ENCODE data around the gene GARRE1. TPM values are rescaled to one million over a fixed set of nuclear protein-coding genes. Genes with fewer than 3 reads are reported as not detected.

Gene GARRE1
- total and polyA plus RNA-seq, 2 experiments from 2014 or later = 16.0 to 20.0 TPM

GRCh38 chr19:34222386-34222785 is 32.0 kb upstream of the GARRE1 start (continued):
- TF ChIP-seq ETS1 (IDR thresholded peaks at IDR 0.05) = no peak

- DNase-seq (ENCODE audit: low spot score) (peak; percentile 70), ATAC-seq (peak; percentile 92)
- H3K36me3 ChIP-seq (ENCODE audit: insufficient read depth) = peaks cover 46% of the 10 kb centered on the region
- H3F3A ChIP-seq (replicated peaks; ENCODE audit: low read depth) = peaks cover 14% of the 10 kb centered on the region
- H3K36me3 Mint-ChIP-seq (ENCODE audit: low read depth) = peaks cover 90% of the 10 kb centered on the region
- H3K27ac Mint-ChIP-seq = peak overlapping the region; percentile 95
- no peaks in the 10 kb centered on the region; the same call in none of the 2 replicates for H3K79me2 ChIP-seq (replicated peaks; ENCODE audit: insufficient read depth)
- no peaks in the 10 kb centered on the region for H3K9me2 ChIP-seq (ENCODE audit: insufficient read depth)
- H2AFZ ChIP-seq = no peak overlapping the region
- peaks cover 26% of the 10 kb centered on the region for H3K4me1 Mint-ChIP-seq
- H3K4me2 ChIP-seq = peak overlapping the region; percentile 10
- peak overlapping the region; percentile 43 for H3K4me3 Mint-ChIP-seq
- TF ChIP-seq CREB1 (CRISPR knock-in tag; IDR thresholded peaks at IDR 0.05; ENCODE audit: low read depth) (0 out of 2 replicates have a peak, but pooled peaks have one; percentile 17), ZNF331 (CRISPR knock-in tag; IDR thresholded peaks at IDR 0.05; ENCODE audit: low read depth) (no peak), STAT1 (IDR thresholded peaks at IDR 0.05; ENCODE audit: unreplicated experiment) (no peak), NANOG (IDR thresholded peaks at IDR 0.05; ENCODE audit: borderline replicate concordance) (0 out of 2 replicates have a peak, but pooled peaks have one; percentile 22), REST (IDR thresholded peaks at IDR 0.05; ENCODE audit: unreplicated experiment) (no peak)
- peaks cover 10% of the 10 kb centered on the region for H3K4me1 ChIP-seq (ENCODE audit: insufficient read depth)
- peaks cover under 1% of the 10 kb centered on the region; the same call in 1 of the 2 replicates for H4K20me1 ChIP-seq (replicated peaks; ENCODE audit: insufficient read depth)
- no peaks in the 10 kb centered on the region for H3K9me3 Mint-ChIP-seq
- H3K27ac ChIP-seq (ENCODE audit: low read depth) = peak overlapping the region; percentile 78; the same call in 1 of the 2 replicates
- H3K27me3 Mint-ChIP-seq (ENCODE audit: insufficient read depth, low read depth, poor library complexity) = no peaks in the 10 kb centered on the region
- H3K27me3 ChIP-seq (ENCODE audit: insufficient read depth) = no peaks in the 10 kb centered on the region
- peak overlapping the region; percentile 13 for H3K4me3 ChIP-seq
Measured at GRCh38 chr19:34224996-34225658, 29.2 kb upstream of the GARRE1 start.

- H3K4me1 ChIP-seq (ENCODE audit: insufficient read depth) = peaks cover 12% of the 10 kb centered on the region
- no peak for TF ChIP-seq EZH2 (IDR thresholded peaks at IDR 0.05; ENCODE audit: low read depth, unreplicated experiment)
- TF ChIP-seq JUNB (IDR thresholded peaks at IDR 0.05; ENCODE audit: unreplicated experiment) = no peak
- TF ChIP-seq STAT1 (IDR thresholded peaks at IDR 0.05; ENCODE audit: unreplicated experiment) = no peak
- no peak for TF ChIP-seq ZNF462 (CRISPR knock-in tag; IDR thresholded peaks at IDR 0.05)
Measured at GRCh38 chr19:34225659-34226015, 28.7 kb upstream of the GARRE1 start.

More at GRCh38 chr19:34225659-34226015, 28.7 kb upstream of the GARRE1 start:
- Histone ChIP-seq H3K27me3 (ENCODE audit: insufficient read depth) (no peaks in the 10 kb centered on the region), H3K79me2 (replicated peaks; ENCODE audit: insufficient read depth) (no peaks in the 10 kb centered on the region; the same call in none of the 2 replicates), H3F3A (replicated peaks; ENCODE audit: low read depth) (peaks cover 14% of the 10 kb centered on the region), H3K4me2 (no peak overlapping the region), H3K9me2 (ENCODE audit: insufficient read depth) (no peaks in the 10 kb centered on the region), H4K20me1 (replicated peaks; ENCODE audit: insufficient read depth) (no peaks in the 10 kb centered on the region; the same call in 1 of the 2 replicates), H3K27ac (ENCODE audit: low read depth) (peak overlapping the region; percentile 78), H3K4me3 (no peak overlapping the region), H3K36me3 (ENCODE audit: insufficient read depth) (peaks cover 44% of the 10 kb centered on the region), H2AFZ (no peak overlapping the region)
- Mint-ChIP-seq H3K9me3 (no peaks in the 10 kb centered on the region), H3K4me3 (no peak overlapping the region), H3K27me3 (ENCODE audit: insufficient read depth, low read depth, poor library complexity) (no peaks in the 10 kb centered on the region), H3K36me3 (ENCODE audit: low read depth) (peaks cover 85% of the 10 kb centered on the region), H3K4me1 (peaks cover 31% of the 10 kb centered on the region), H3K27ac (peak overlapping the region; percentile 95)
- ATAC-seq (no peak), DNase-seq (ENCODE audit: low spot score) (no peak)

Data from GM23338 (cell line).